Regular cardiac myocyte (primary cell): ENCODE data around the gene CALM3. TPM values are rescaled to one million over a fixed set of nuclear protein-coding genes. Genes with fewer than 3 reads are reported as not detected.

ENCODE experiments used
- total RNA-seq: library from RNA; depleted of rRNA; stranded (reverse); fragments of >200 nt; gene quantifications from 2 replicates; pipeline ENCODE4 v1.2.3, GENCODE V29; 2014

The CALM3 gene
- 179 and 296 TPM in 2 replicates for total RNA-seq

GRCh38 chr19:46601318-46602224, at the start of gene CALM3:
CALM3 (plus strand) TSS chr19:46601330; CDS start chr19:46601435, 105 bp downstream.

GRCh38 chr19:46624958-46625661, 24.0 kb downstream of the CALM3 start, which contains the start of gene PTGIR:
PTGIR (minus strand) TSS chr19:46625089; CDS start chr19:46624225, 864 bp downstream.

GRCh38 chr19:46635920-46636761, 35.0 kb downstream of the CALM3 start, which contains the start of gene GNG8:
GNG8 (minus strand) TSS chr19:46636202; CDS start chr19:46634682, 1,520 bp downstream.

Other genes starting within 250 kb of the CALM3 start
- gene CCDC8, start 187.8 kb upstream of the CALM3 start, total RNA-seq: 12.8 and 21.1 TPM in 2 replicates
- 0.19 and 0.28 TPM in 2 replicates for gene PNMA8C, start 172.4 kb upstream of the CALM3 start, total RNA-seq
- 0.77 and 2.8 TPM in 2 replicates for gene PNMA8A, start 129.8 kb upstream of the CALM3 start, total RNA-seq
- 0.19 and 1.4 TPM in 2 replicates for gene PNMA8B, start 105.5 kb upstream of the CALM3 start, total RNA-seq
- 7.5 and 16.3 TPM in 2 replicates for gene PTGIR, start 23.8 kb downstream of the CALM3 start, total RNA-seq
- not detected in 2 replicates for gene GNG8, start 34.9 kb downstream of the CALM3 start, total RNA-seq
- 2.9 and 5.9 TPM in 2 replicates for gene DACT3, start 59.9 kb downstream of the CALM3 start, total RNA-seq
- gene PRKD2, start 115.8 kb downstream of the CALM3 start, total RNA-seq: 11.3 and 18.8 TPM in 2 replicates
- 19.7 and 22.6 TPM in 2 replicates for gene FKRP, start 144.7 kb downstream of the CALM3 start, total RNA-seq
- gene STRN4, start 145.1 kb downstream of the CALM3 start, total RNA-seq: 37.8 and 51.4 TPM in 2 replicates
- gene SLC1A5, start 187.3 kb downstream of the CALM3 start, total RNA-seq: 76.4 and 167 TPM in 2 replicates
- 152 and 174 TPM in 2 replicates for gene AP2S1, start 249.5 kb downstream of the CALM3 start, total RNA-seq